Pancreas (tissue), 10 donors: ENCODE data around the gene TCAF1. TPM values are rescaled to one million over a fixed set of nuclear protein-coding genes. Genes with fewer than 3 reads are reported as not detected.
A peak's percentile ranks its signal among the peaks of the same experiment; 100 is the strongest.
"Not testable (repeated sequence)": the region's sequence is repeated elsewhere in the genome, so short reads cannot be mapped to it uniquely, and the experiment has no call there.

Source experiments
- ATAC-seq, 4 donors: fragments of 200-7000 bp; cut with Tn5 transposase; one replicate each; pipeline versions ENCODE4 v1.8.0 to v1.9.1; 2020; ENCODE audit warnings: mild to moderate bottlenecking in 4 of 4, moderate library complexity in 4 of 4
- DNase-seq, 6 donors: peaks; one replicate each; pipeline ENCODE4 v3.0.0-alpha.2; 2020
- FAIRE-seq: peaks from 2 replicates; lab custom pipeline; 2012; peaks lifted over from hg19 to GRCh38; lab: Jason Lieb, UNC
- H3K27ac ChIP-seq, 4 donors: fragments of 200-600 bp; sonication (generic); 1 replicate in 3 of 4; 2 replicates in 1 of 4; pipeline versions ENCODE4 v1.5.0 to v1.8.0; 2020
- H3K27me3 ChIP-seq, 4 donors: fragments of 200-600 bp; one replicate each; pipeline ENCODE4 v1.8.0; 2021
- H3K36me3 ChIP-seq, 3 donors: fragments of 200-600 bp; sonication (generic) in 1 of 3; one replicate each; pipeline versions ENCODE4 v1.5.0 to v1.8.0; 2020 to 2021
- H3K4me1 ChIP-seq, 3 donors: fragments of 200-600 bp; one replicate each; pipeline ENCODE4 v1.8.0; 2021
- H3K4me3 ChIP-seq, 4 donors: fragments of 200-600 bp; sonication (generic) in 2 of 4; one replicate each; pipeline versions ENCODE4 v1.5.0 to v1.8.0; 2020 to 2021
- H3K9me3 ChIP-seq, 4 donors: fragments of 200-600 bp; one replicate each; pipeline ENCODE4 v1.8.0; 2021
- CTCF ChIP-seq, 4 donors: fragments of 200-600 bp; sonication (generic) in 3 of 4; IDR thresholded peaks; one replicate each; pipeline versions ENCODE4 v1.5.0 to v1.8.0; 2021; ENCODE audit warnings: antibody characterized with exemption in 4 of 4
- WGBS, 2 donors: extraction: QIAGEN DNeasy Blood & Tissue Kit; methylation state at CpG; one replicate each; pipeline ENCODE4 v1.1.7; 2013; 5-methylcytosine and 5-hydroxymethylcytosine counted together
- intact Hi-C, 3 donors: fragments of 100-400 bp; cut with DNase I; formaldehyde crosslinking; loops; one replicate each; pipeline versions ENCODE4 v1.11.1 to v1.14.2; 2022
- polyA plus RNA-seq, 2 donors: library from polyadenylated mRNA; stranded (reverse); fragments of 200-250 nt; gene quantifications; one replicate each; pipeline ENCODE4 v1.2.3, GENCODE V29; 2013
- total RNA-seq, 6 donors: library from RNA; stranded (reverse); fragmentation: NEBNext Ultra II Directional in 4 of 6; extraction: Animal tissue kit (Norgen Biotek cat#: 25700) in 4 of 6; gene quantifications; one replicate each; pipeline versions ENCODE4 v1.2.1 to v1.2.4, GENCODE V29; 2021 to 2023
- donor health status: healthy with polysubstance abuse.
- donor health status: DM: no; HTN: no; CAD: no; lungs with moderate emphysema.
- donor health status: DM: no; HTN: no; CAD: no.
- donor health status: control.
- donor health status: control.
- donor health status: Bipolar disorder and iron deficiency.
- donor health status: DM: yes; HTN: yes; CAD: no.
- donor health status: DM: no; HTN: no; CAD: no.
- donor health status: DM: no; HTN: no; CAD: no.
- donor health status: DM: yes; HTN: yes; CAD: no.

Gene TCAF1
- total and polyA plus RNA-seq, 8 donors = 9.1 to 30.5 (median 19.2) TPM

DNA sequence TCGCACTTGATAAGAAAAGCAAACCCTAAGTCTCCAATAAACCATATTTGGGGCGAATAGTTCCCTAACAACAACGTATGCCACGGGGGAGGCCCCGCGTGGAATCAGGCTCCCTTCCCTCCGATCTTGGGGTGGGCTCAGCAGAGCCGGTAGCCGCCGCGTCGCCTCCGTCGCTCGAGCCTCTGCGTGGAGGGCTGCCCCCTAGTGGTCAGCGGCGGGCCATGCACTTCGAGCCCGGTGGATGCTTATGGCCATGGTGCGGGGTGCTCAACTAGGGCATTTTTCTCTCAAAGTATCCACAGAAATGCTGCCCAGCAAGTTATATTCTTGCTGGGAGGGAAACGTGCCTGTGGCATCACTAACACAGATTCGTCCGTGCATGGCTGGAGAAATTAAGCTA lies 64.8 kb downstream of the TCAF1 start:
- H3K9me3 ChIP-seq, H3K4me1 ChIP-seq, H3K27ac ChIP-seq, H3K27me3 ChIP-seq, FAIRE-seq, intact Hi-C loops, H3K36me3 ChIP-seq: not testable (repeated sequence)
- peak; percentile 38 to 64 (median 61) for TF ChIP-seq CTCF (IDR thresholded peaks at IDR 0.05)
- H3K4me3 ChIP-seq = peak overlapping the region in 2 of 4 donors; percentile 17 to 22
- peak; percentile 79 to 98 (median 91) for DNase-seq
- ATAC-seq = peak; percentile 83 to 93 (median 84)
- 0% methylated on average over 14 to 15 of the region's 24 CpGs for WGBS, 2 donors

- peak; percentile 87 to 97 (median 96) for DNase-seq
- H3K9me3 ChIP-seq, H3K27ac ChIP-seq, intact Hi-C loops, H3K36me3 ChIP-seq, H3K27me3 ChIP-seq, H3K4me1 ChIP-seq: not testable (repeated sequence)
- peak; percentile 87 for FAIRE-seq
- ATAC-seq = peak; percentile 91 to 96 (median 93)
- peak overlapping the region in 2 of 4 donors; percentile 17 to 29 for H3K4me3 ChIP-seq
- WGBS, 2 donors = 0% methylated on average over 15 to 18 of the region's 38 CpGs
Measured at GRCh38 chr7:143836622-143837021, 65.4 kb downstream of the TCAF1 start.

GRCh38 chr7:143836088-143836487 lies 65.9 kb downstream of the TCAF1 start:
- H3K27me3 ChIP-seq, intact Hi-C loops, H3K4me1 ChIP-seq, H3K36me3 ChIP-seq, H3K27ac ChIP-seq, DNase-seq, H3K9me3 ChIP-seq: not testable (repeated sequence)
- ATAC-seq = peak in 3 of 4 donors; percentile 12 to 23 (median 22)
- peak overlapping the region in 2 of 4 donors; percentile 17 to 29 for H3K4me3 ChIP-seq
- WGBS, 2 donors = no CpG with 5 or more reads among the region's 17 CpGs
- peak; percentile 37 for FAIRE-seq

- H3K27ac ChIP-seq, DNase-seq, H3K9me3 ChIP-seq, intact Hi-C loops, H3K27me3 ChIP-seq, ATAC-seq, H3K4me3 ChIP-seq, FAIRE-seq, H3K36me3 ChIP-seq, H3K4me1 ChIP-seq: not testable (repeated sequence)
- WGBS, 2 donors = no CpG with 5 or more reads among the region's 5 CpGs
Measured at GRCh38 chr7:143826578-143826977, 75.4 kb downstream of the TCAF1 start.

DNA sequence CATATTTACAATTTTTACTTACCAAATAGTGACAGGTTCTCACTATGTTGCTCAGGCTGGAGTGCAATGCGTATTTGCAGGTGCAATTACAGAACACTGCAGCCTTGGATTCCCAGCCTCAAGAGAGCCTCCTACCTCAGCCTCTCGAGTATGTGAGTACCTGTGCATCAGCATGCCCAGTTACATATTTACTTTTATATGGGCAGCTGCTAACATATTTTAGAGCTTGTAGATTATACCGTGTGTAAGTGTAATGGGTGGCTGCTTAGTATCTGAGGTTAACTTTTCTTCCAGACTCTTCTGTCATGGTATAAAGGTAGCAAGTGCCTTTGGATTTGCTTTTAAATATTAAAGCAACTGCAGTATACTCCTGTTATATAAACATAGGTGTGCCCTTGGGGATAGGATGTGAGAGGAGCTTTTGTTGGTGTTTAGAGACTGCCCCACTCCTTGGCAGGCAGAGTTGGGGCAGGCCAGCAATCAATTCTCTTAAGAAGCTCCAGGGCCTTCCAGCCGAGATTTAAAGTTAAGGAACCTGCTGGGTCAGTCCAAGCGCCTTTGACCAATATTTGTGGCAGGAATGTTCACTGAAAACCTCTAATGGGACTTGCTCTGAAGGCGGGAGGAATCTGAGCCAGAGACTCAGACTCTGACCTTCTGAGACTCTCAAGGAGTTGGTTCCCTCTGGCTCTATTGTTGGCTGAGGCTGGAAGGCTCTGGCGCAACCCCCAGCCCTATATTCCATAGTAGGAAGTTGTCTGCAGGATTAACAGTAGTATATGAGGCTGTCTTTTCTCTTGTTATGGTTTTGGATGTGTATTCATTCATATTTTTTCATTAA lies 77.5 kb downstream of the TCAF1 start:
- H3K27ac ChIP-seq, H3K4me3 ChIP-seq, H3K27me3 ChIP-seq, DNase-seq, FAIRE-seq, intact Hi-C loops, H3K9me3 ChIP-seq, H3K36me3 ChIP-seq, H3K4me1 ChIP-seq: not testable (repeated sequence)
- WGBS, 2 donors = no CpG with 5 or more reads among the region's 7 CpGs
- peak in 1 of 4 donors; percentile 8 for ATAC-seq

- H3K27ac ChIP-seq, intact Hi-C loops, DNase-seq, H3K36me3 ChIP-seq, H3K9me3 ChIP-seq, ATAC-seq, FAIRE-seq, H3K4me1 ChIP-seq, H3K4me3 ChIP-seq, H3K27me3 ChIP-seq: not testable (repeated sequence)
- WGBS, 2 donors = no CpG with 5 or more reads among the region's 3 CpGs
Measured at GRCh38 chr7:143823634-143824294, 78.2 kb downstream of the TCAF1 start.

DNA sequence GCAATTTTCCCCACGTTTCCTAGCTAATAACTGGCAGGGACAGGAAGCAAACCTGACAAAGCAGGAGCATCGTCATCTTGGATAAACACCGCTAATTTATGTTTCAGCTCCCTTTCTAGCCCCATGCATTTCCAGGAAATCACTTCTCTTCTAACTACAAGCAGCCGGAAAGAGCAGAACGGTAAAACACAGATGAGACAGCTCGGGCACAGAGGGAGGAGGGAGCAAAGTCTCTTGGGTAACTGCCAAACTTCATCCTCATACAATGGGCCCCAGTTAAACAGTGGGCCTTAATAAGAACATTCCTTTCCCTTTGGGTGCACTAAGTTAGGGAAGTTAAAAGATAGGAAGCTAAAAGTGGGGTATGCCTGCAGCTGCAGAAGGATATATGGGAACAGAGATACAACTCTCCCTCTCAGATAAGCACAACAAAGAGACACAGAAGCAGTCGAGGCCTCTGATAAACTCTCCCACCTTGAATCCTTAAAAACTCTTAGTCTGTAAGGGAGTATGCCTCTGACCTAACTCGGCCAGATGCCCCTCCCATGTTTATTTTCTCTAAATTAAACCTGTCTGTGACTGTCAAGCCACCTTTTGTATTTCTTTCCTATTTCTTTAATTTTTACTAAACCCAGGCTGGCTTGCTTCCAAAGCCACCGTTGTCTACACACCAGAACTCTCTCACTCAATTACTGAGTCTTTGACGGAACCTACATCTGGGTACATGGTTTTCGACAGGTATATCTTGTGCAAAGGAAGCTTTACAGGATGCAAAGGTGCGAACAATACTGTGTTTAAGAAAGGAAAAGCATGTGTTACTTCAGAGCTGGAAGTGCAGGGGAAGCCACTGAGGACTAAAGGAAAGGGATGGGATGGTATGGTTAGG lies 80.3 kb downstream of the TCAF1 start:
- H3K27me3 ChIP-seq, H3K4me3 ChIP-seq, H3K27ac ChIP-seq, DNase-seq, H3K4me1 ChIP-seq, H3K36me3 ChIP-seq, H3K9me3 ChIP-seq, intact Hi-C loops, FAIRE-seq: not testable (repeated sequence)
- whole genome bisulfite sequencing, 2 donors = 20% methylated on average over 1 of the region's 12 CpGs; no CpG with 5 or more reads in 1 of the 2 donors
- ATAC-seq = peak in 3 of 4 donors; percentile 26 to 49 (median 46)

DNA sequence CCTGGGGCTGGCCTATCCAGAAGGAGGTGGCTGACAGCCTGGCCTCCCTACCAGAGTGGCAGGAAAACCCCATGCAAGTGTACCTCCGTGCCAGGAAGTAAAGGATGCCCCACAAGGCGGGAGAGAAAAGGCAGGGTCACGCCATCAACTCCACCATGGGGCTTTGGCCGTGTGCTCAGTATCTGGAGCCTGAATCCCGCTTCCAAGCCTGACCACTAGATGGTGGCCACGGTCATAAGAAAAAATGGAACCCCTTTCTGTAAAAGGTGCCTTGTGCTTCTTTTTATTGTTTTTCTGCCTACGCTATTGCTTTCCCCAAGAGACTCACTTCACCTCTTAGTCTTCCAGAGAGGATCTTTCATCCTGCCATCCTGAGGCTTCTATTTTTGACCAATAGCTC lies 84.1 kb downstream of the TCAF1 start:
- WGBS, 2 donors = no CpG with 5 or more reads among the region's 7 CpGs

DNA sequence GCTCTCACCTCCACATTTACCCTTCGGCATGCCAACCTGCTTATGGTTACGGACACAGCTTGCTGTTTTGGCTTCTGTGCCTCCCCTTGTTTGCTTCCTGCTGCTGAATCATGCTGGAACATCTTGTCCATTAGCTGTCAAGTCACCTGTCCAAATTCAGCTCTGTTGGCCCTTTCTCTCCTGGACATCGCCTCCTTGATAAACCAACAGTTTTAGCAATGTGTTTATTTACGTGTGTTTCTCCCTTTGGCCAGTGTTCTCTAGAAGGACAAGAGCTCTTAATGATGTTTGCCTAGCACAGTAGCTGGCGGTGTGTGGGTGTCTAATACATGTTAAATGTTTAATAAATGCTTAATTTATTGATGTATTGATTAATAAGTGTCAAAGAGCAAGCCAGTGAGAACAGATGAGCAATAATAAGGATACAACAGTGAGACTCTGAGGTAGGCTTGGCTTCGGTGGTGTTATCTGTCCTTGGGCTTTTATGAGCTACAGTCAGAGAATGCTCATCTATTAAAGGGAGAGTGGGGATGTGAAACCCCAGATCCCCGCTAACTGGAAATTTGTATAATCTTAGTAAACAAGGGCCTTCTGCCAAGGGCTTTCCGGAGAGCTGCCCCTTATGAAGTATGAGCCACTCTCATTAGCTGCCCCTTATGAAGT lies 85.4 kb downstream of the TCAF1 start:
- WGBS, 2 donors = 11 to 40% methylated on average over 1 of the region's 8 CpGs
- ATAC-seq = peak in 2 of 4 donors; percentile 75 to 76
- FAIRE-seq, H3K27ac ChIP-seq, H3K27me3 ChIP-seq, DNase-seq, intact Hi-C loops, H3K4me3 ChIP-seq, H3K9me3 ChIP-seq, H3K4me1 ChIP-seq, H3K36me3 ChIP-seq: not testable (repeated sequence)

More for the DNA sequence above, 84.1 kb downstream of the TCAF1 start:
- H3K4me3 ChIP-seq, DNase-seq, H3K4me1 ChIP-seq, FAIRE-seq, H3K27me3 ChIP-seq, intact Hi-C loops, H3K36me3 ChIP-seq, H3K27ac ChIP-seq, H3K9me3 ChIP-seq: not testable (repeated sequence)
- peak in 3 of 4 donors; percentile 64 to 81 (median 79) for ATAC-seq

GRCh38 chr7:143810639-143811038 lies 91.3 kb downstream of the TCAF1 start:
- DNase-seq, FAIRE-seq, H3K9me3 ChIP-seq, ATAC-seq, H3K4me1 ChIP-seq, H3K27me3 ChIP-seq, H3K36me3 ChIP-seq, H3K4me3 ChIP-seq, H3K27ac ChIP-seq, intact Hi-C loops: not testable (repeated sequence)
- no CpG with 5 or more reads among the region's 6 CpGs for WGBS, 2 donors
